Naive thymus-derived CD4-positive, alpha-beta T cell (primary cell): ENCODE measurements around the gene CYP26B1. TPM values are rescaled to one million over a fixed set of nuclear protein-coding genes. Genes with fewer than 3 reads are reported as not detected.
A peak's percentile ranks its signal among the peaks of the same experiment; 100 is the strongest.

ENCODE experiments used
- ATAC-seq: fragments of 150-1000 bp; cut with Tn5 transposase; 2 replicates; pipeline ENCODE4 v1.10.0; 2021; ENCODE audit warnings: mild to moderate bottlenecking, moderate library complexity
- CTCF ChIA-PET: fragments of 350-600 bp; sonication (Branson Sonifier 250); formaldehyde crosslinking; loops from one replicate; lab custom pipeline; 2021; ENCODE audit warnings: antibody characterized with exemption; lab: Charles Lee
- POLR2A ChIA-PET: fragments of 350-600 bp; sonication (Branson Sonifier 250); formaldehyde crosslinking; loops from one replicate; lab custom pipeline; 2021; ENCODE audit warnings: antibody characterized with exemption, inconsistent platforms; lab: Charles Lee
- DNase-seq, 9 donors: peaks; one replicate each; pipeline versions ENCODE4 v3.0.0 to v3.0.0-alpha.2; 2020 to 2022; ENCODE audit warnings: mixed read lengths in 1 of 9
- H3K27ac ChIP-seq: one replicate; pipeline ENCODE4 v1.7.0; 2013; ENCODE audit warnings: mild to moderate bottlenecking, low read depth, low read length, moderate library complexity
- H3K27me3 ChIP-seq, 2 donors: one replicate each; pipeline ENCODE4 v1.7.0; 2013; ENCODE audit warnings: low read length in 2 of 2, mild to moderate bottlenecking in 2 of 2, moderate library complexity in 2 of 2; ENCODE audit not compliant: control insufficient read depth in 2 of 2, insufficient read depth in 2 of 2
- H3K36me3 ChIP-seq, 3 experiments: 1 replicate in 2 of 3; 2 replicates in 1 of 3; pipeline ENCODE4 v1.7.0; 2013; ENCODE audit warnings: low read length in 3 of 3, mild to moderate bottlenecking in 3 of 3, moderate library complexity in 1 of 3; ENCODE audit not compliant: insufficient read depth in 3 of 3, control insufficient read depth in 2 of 3
- H3K4me1 ChIP-seq, 2 donors: one replicate each; pipeline ENCODE4 v1.7.0; 2013; ENCODE audit warnings: low read length in 2 of 2, mild to moderate bottlenecking in 2 of 2, moderate library complexity in 1 of 2; ENCODE audit not compliant: control insufficient read depth in 2 of 2, insufficient read depth in 2 of 2
- H3K4me3 ChIP-seq: 2 replicates; pipeline ENCODE4 v1.7.0; 2013; ENCODE audit warnings: mild to moderate bottlenecking, low read length
- H3K9me3 ChIP-seq, 3 experiments: 1 replicate in 2 of 3; 2 replicates in 1 of 3; pipeline ENCODE4 v1.7.0; 2013; ENCODE audit warnings: low read length in 3 of 3; ENCODE audit not compliant: control insufficient read depth in 2 of 3
- H3K27ac Mint-ChIP-seq, 9 donors: one replicate each; pipeline ENCODE4 v1.8.0; 2020 to 2022; ENCODE audit warnings: mixed read lengths in 9 of 9, mild to moderate bottlenecking in 8 of 9, moderate library complexity in 5 of 9, inconsistent platforms in 2 of 9
- H3K27me3 Mint-ChIP-seq, 5 donors: one replicate each; pipeline ENCODE4 v1.8.0; 2021 to 2022; ENCODE audit warnings: mixed read lengths in 5 of 5, mild to moderate bottlenecking in 1 of 5
- H3K36me3 Mint-ChIP-seq, 5 donors: one replicate each; pipeline ENCODE4 v1.8.0; 2020 to 2022; ENCODE audit warnings: mixed read lengths in 5 of 5, mild to moderate bottlenecking in 3 of 5, inconsistent platforms in 1 of 5
- H3K4me1 Mint-ChIP-seq, 7 donors: one replicate each; pipeline ENCODE4 v1.8.0; 2020 to 2022; ENCODE audit warnings: mixed read lengths in 7 of 7, mild to moderate bottlenecking in 3 of 7, inconsistent platforms in 1 of 7
- H3K4me3 Mint-ChIP-seq, 10 donors: one replicate each; pipeline ENCODE4 v1.8.0; 2020 to 2022; ENCODE audit warnings: mild to moderate bottlenecking in 10 of 10, mixed read lengths in 10 of 10, moderate library complexity in 6 of 10, inconsistent platforms in 2 of 10
- H3K9me3 Mint-ChIP-seq, 11 donors: one replicate each; pipeline ENCODE4 v1.8.0; 2020 to 2022; ENCODE audit warnings: mixed read lengths in 11 of 11, mild to moderate bottlenecking in 4 of 11, inconsistent platforms in 1 of 11, moderate library complexity in 1 of 11
- intact Hi-C, 2 donors: fragments of 100-400 bp; cut with micrococcal nuclease; formaldehyde crosslinking; loops; one replicate each; pipeline ENCODE4 v1.15.1; 2023
- polyA plus RNA-seq, 2 donors: library from polyadenylated mRNA; unstranded; fragments of 300-500 nt; fragmentation: Illumina TruSeq; gene quantifications; one replicate each; pipeline ENCODE4 v1.2.3, GENCODE V29; 2021
- total RNA-seq, 6 experiments: library from RNA in 5 of 6; stranded (reverse) in 5 of 6; gene quantifications; 1 replicate in 5 of 6; 2 replicates in 1 of 6; pipeline ENCODE4 v1.2.3 and lab custom pipeline; 2021 to 2026

The CYP26B1 gene
- total and polyA plus RNA-seq, 7 experiments from 2014 or later = not detected

GRCh38 chr2:72146347-72147302 lies 1.0 kb downstream of the CYP26B1 start:
- Mint-ChIP-seq H3K27ac (peak overlapping the region in 1 of 9 donors; percentile 70), H3K9me3 (peaks cover 0 to 6% (median 2%) of the 10 kb centered on the region in 11 donors), H3K36me3 (peaks cover 0 to 7% (median 0%) of the 10 kb centered on the region in 5 donors), H3K4me1 (peaks cover 29 to 56% (median 47%) of the 10 kb centered on the region in 7 donors), H3K27me3 (peaks cover 68 to 77% (median 73%) of the 10 kb centered on the region in 5 donors), H3K4me3 (peak overlapping the region; percentile 35 to 87 (median 77))
- CTCF ChIA-PET = no interaction called here
- POLR2A ChIA-PET = no interaction called here
- Histone ChIP-seq H3K27me3 (peaks cover 6 to 22% of the 10 kb centered on the region in 2 donors), H3K27ac (no peak overlapping the region), H3K4me3 (no peak overlapping the region), H3K4me1 (peaks cover 4 to 12% of the 10 kb centered on the region in 2 donors), H3K9me3 (peaks cover 0 to 3% (median 0%) of the 10 kb centered on the region in 3 experiments), H3K36me3 (no peaks in the 10 kb centered on the region)
- no peak for ATAC-seq
- DNase-seq = no peak
- intact Hi-C loops = loop anchor here (5.0 kb wide), 2 partner anchors 771 to 1241 kb away; partner anchors contain the start of genes ALMS1 (in 1 of the 2) and EMX1 (in 1 of the 2)

- peaks cover 4 to 12% of the 10 kb centered on the region in 2 donors for H3K4me1 ChIP-seq
- peak overlapping the region; percentile 20 to 88 (median 82) for H3K4me3 Mint-ChIP-seq
- H3K36me3 ChIP-seq = no peaks in the 10 kb centered on the region
- peaks cover 0 to 7% (median 0%) of the 10 kb centered on the region in 5 donors for H3K36me3 Mint-ChIP-seq
- no peak overlapping the region for H3K27ac ChIP-seq
- peaks cover 0 to 3% (median 0%) of the 10 kb centered on the region in 3 experiments for H3K9me3 ChIP-seq
- ATAC-seq = no peak
- peak overlapping the region in 1 of 9 donors; percentile 53 for H3K27ac Mint-ChIP-seq
- peaks cover 29 to 56% (median 47%) of the 10 kb centered on the region in 7 donors for H3K4me1 Mint-ChIP-seq
- H3K9me3 Mint-ChIP-seq = peaks cover 0 to 6% (median 2%) of the 10 kb centered on the region in 11 donors
- no peak for DNase-seq
- CTCF ChIA-PET = no interaction called here
- intact Hi-C loops = loop anchor here (5.0 kb wide), 2 partner anchors 772 to 1242 kb away; partner anchors contain the start of genes ALMS1 (in 1 of the 2) and EMX1 (in 1 of the 2)
- POLR2A ChIA-PET = no interaction called here
- H3K27me3 ChIP-seq = peaks cover 6 to 22% of the 10 kb centered on the region in 2 donors
- no peak overlapping the region for H3K4me3 ChIP-seq
- H3K27me3 Mint-ChIP-seq = peaks cover 61 to 70% (median 66%) of the 10 kb centered on the region in 5 donors
Observed at GRCh38 chr2:72145658-72146329, 1.9 kb downstream of the CYP26B1 start.

- POLR2A ChIA-PET = no interaction called here
- peaks cover 6 to 18% of the 10 kb centered on the region in 2 donors for H3K27me3 ChIP-seq
- H3K36me3 ChIP-seq = no peaks in the 10 kb centered on the region
- H3K9me3 ChIP-seq = peaks cover 0 to 3% (median 0%) of the 10 kb centered on the region in 3 experiments
- H3K4me1 ChIP-seq = peaks cover 4 to 12% of the 10 kb centered on the region in 2 donors
- H3K36me3 Mint-ChIP-seq = peaks cover 0 to 7% (median 0%) of the 10 kb centered on the region in 5 donors
- H3K4me1 Mint-ChIP-seq = peaks cover 28 to 53% (median 44%) of the 10 kb centered on the region in 7 donors
- intact Hi-C loops = loop anchor here (5.0 kb wide), 2 partner anchors 772 to 1242 kb away; partner anchors contain the start of genes ALMS1 (in 1 of the 2) and EMX1 (in 1 of the 2)
- peaks cover 0 to 6% (median 2%) of the 10 kb centered on the region in 11 donors for H3K9me3 Mint-ChIP-seq
- H3K4me3 Mint-ChIP-seq = peak overlapping the region; percentile 20 to 88 (median 82)
- H3K27ac ChIP-seq = no peak overlapping the region
- H3K27me3 Mint-ChIP-seq = peaks cover 56 to 65% (median 63%) of the 10 kb centered on the region in 5 donors
- ATAC-seq = no peak
- no peak overlapping the region for H3K4me3 ChIP-seq
- peak overlapping the region in 1 of 9 donors; percentile 53 for H3K27ac Mint-ChIP-seq
- CTCF ChIA-PET = no interaction called here
- DNase-seq = no peak
Observed at GRCh38 chr2:72145289-72145657, 2.4 kb downstream of the CYP26B1 start.

GRCh38 chr2:72144632-72145288 lies 2.9 kb downstream of the CYP26B1 start:
- Histone ChIP-seq H3K9me3 (peaks cover 0 to 3% (median 0%) of the 10 kb centered on the region in 3 experiments), H3K4me3 (no peak overlapping the region), H3K27ac (no peak overlapping the region), H3K27me3 (peaks cover 6 to 15% of the 10 kb centered on the region in 2 donors), H3K4me1 (peaks cover 4 to 7% of the 10 kb centered on the region in 2 donors), H3K36me3 (no peaks in the 10 kb centered on the region)
- Mint-ChIP-seq H3K4me1 (peaks cover 23 to 48% (median 39%) of the 10 kb centered on the region in 7 donors), H3K27ac (no peak overlapping the region), H3K4me3 (peak overlapping the region in 9 of 10 donors; percentile 47 to 88 (median 70)), H3K9me3 (peaks cover 0 to 6% (median 2%) of the 10 kb centered on the region in 11 donors), H3K36me3 (peaks cover 0 to 7% (median 0%) of the 10 kb centered on the region in 5 donors), H3K27me3 (peaks cover 50 to 60% (median 58%) of the 10 kb centered on the region in 5 donors)
- ATAC-seq (peak; percentile 20), DNase-seq (no peak)
- CTCF ChIA-PET = no interaction called here
- intact Hi-C loops = loop anchor here (5.0 kb wide), 3 partner anchors 773 to 1257 kb away; partner anchors contain the start of genes ALMS1 (in 1 of the 2) and EMX1 (in 1 of the 2)
- POLR2A ChIA-PET = no interaction called here

- DNase-seq = no peak
Observed at GRCh38 chr2:72144274-72144631, 3.4 kb downstream of the CYP26B1 start.

More at GRCh38 chr2:72144274-72144631, 3.4 kb downstream of the CYP26B1 start:
- Mint-ChIP-seq H3K27ac (no peak overlapping the region), H3K4me3 (peak overlapping the region in 9 of 10 donors; percentile 13 to 82 (median 57)), H3K4me1 (peaks cover 20 to 43% (median 34%) of the 10 kb centered on the region in 7 donors), H3K9me3 (peaks cover 0 to 6% (median 2%) of the 10 kb centered on the region in 11 donors), H3K36me3 (peaks cover 0 to 7% (median 0%) of the 10 kb centered on the region in 5 donors), H3K27me3 (peaks cover 45 to 55% (median 53%) of the 10 kb centered on the region in 5 donors)
- Histone ChIP-seq H3K27me3 (peaks cover 6 to 13% of the 10 kb centered on the region in 2 donors), H3K9me3 (peaks cover 0 to 3% (median 0%) of the 10 kb centered on the region in 3 experiments), H3K36me3 (no peaks in the 10 kb centered on the region), H3K4me3 (no peak overlapping the region), H3K4me1 (peaks cover 4 to 7% of the 10 kb centered on the region in 2 donors), H3K27ac (no peak overlapping the region)
- intact Hi-C loops = loop anchor here in 1 of 2 donors (5.0 kb wide), 1 partner anchor 1257 kb away; no protein-coding TSS in a partner anchor
- no peak for ATAC-seq
- POLR2A ChIA-PET = no interaction called here
- CTCF ChIA-PET = no interaction called here
